Germinal center (tissue), 1 donor: ENCODE results near the gene CCL17.

Experiments used
- DNase-seq: peaks from one replicate; pipeline ENCODE4 v3.0.0; 2012; ENCODE audit warnings: mixed read lengths, low spot score

Gene CCL17

GRCh38 chr16:57377080-57377841 lies 27.3 kb upstream of the CCL17 start:
- peak; percentile 74 for DNase-seq

DNA sequence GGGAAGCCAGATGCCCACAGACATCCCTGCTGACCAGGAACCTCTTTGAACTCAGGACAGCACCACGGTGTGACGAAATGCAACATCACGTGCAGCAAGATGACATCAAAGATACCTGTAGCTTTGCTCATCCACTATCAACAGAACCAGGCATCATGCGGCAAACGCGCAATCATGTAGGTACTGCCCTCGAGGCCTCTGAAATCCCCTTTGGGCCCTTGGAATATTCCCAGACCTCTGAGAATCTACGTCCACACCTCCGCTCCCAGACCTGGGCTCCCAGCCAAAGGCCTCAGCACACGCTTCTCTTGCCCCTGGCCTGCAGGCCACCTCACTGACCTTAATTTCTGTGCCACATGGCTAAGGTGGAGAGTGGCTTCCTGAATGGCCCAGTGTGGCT lies 25.0 kb upstream of the CCL17 start:
- DNase-seq = no peak

- no peak for DNase-seq
These were observed 23.7 kb upstream of the CCL17 start for GRCh38 chr16:57380671-57381462.

GRCh38 chr16:57381791-57382534 lies 22.6 kb upstream of the CCL17 start:
- no peak for DNase-seq

DNA sequence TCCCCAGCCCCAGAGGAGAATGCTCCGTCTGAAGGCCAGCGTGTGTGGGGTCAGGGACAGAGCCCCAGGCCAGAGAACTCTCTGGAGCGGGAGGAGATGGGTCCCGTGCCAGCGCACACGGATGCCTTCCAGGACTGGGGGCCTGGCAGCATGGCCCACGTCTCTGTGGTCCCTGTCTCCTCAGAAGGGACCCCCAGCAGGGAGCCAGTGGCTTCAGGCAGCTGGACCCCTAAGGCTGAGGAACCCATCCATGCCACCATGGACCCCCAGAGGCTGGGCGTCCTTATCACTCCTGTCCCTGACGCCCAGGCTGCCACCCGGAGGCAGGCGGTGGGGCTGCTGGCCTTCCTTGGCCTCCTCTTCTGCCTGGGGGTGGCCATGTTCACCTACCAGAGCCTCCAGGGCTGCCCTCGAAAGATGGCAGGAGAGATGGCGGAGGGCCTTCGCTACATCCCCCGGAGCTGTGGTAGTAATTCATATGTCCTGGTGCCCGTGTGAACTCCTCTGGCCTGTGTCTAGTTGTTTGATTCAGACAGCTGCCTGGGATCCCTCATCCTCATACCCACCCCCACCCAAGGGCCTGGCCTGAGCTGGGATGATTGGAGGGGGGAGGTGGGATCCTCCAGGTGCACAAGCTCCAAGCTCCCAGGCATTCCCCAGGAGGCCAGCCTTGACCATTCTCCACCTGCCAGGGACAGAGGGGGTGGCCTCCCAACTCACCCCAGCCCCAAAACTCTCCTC lies 21.9 kb upstream of the CCL17 start:
- no peak for DNase-seq

DNA sequence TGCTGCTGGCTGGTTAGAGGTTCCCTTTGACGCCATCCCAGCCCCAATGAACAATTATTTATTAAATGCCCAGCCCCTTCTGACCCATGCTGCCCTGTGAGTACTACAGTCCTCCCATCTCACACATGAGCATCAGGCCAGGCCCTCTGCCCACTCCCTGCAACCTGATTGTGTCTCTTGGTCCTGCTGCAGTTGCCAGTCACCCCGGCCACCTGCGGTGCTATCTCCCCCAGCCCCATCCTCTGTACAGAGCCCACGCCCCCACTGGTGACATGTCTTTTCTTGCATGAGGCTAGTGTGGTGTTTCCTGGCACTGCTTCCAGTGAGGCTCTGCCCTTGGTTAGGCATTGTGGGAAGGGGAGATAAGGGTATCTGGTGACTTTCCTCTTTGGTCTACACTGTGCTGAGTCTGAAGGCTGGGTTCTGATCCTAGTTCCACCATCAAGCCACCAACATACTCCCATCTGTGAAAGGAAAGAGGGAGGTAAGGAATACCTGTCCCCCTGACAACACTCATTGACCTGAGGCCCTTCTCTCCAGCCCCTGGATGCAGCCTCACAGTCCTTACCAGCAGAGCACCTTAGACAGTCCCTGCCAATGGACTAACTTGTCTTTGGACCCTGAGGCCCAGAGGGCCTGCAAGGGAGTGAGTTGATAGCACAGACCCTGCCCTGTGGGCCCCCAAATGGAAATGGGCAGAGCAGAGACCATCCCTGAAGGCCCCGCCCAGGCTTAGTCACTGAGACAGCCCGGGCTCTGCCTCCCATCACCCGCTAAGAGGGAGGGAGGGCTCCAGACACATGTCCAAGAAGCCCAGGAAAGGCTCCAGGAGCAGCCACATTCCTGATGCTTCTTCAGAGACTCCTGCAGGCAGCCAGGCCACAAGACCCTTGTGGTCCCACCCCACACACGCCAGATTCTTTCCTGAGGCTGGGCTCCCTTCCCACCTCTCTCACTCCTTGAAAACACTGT lies 21.0 kb upstream of the CCL17 start:
- no peak for DNase-seq

GRCh38 chr16:57384248-57385070 lies 20.1 kb upstream of the CCL17 start:
- DNase-seq = peak; percentile 49

GRCh38 chr16:57385083-57385482 lies 19.5 kb upstream of the CCL17 start:
- no peak for DNase-seq

GRCh38 chr16:57386381-57386951 lies 18.1 kb upstream of the CCL17 start:
- no peak for DNase-seq

DNA sequence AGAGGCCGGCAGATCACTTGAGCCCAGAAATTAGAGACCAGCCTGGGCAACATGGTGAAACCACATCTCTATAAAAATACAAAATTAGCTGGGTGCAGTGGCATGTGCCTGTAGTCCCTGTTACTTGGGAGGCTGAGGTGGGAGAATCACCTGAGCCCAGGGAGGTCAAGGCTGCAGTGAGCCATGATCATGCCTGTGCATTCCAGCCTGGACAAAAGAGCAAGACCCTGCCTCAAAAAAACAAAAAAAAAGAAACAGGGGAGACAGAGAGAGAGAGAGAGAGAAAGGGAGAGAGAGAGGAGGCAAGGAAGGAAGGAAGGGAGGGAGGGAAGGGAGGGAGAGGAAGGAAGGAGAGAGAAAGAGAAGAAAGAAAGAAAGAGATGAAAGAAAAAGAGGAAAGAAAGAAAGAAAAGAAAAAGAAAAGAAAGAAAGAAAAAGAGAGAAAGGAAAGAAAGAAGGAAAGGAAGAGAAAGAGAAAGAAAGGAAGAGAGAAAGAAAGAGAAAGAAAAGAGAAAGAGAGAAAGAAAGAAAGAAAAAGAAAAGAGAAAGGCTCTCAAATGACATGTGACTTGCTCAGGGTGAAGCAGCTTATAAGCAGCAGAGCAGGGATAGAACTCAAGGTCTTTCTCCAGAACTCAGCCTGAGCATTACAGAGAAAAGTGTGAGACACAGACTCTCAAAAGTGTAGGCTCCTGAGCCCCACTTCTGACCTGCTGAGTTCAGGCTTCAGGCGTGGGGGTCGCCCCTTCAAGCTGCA lies 16.8 kb upstream of the CCL17 start:
- DNase-seq = no peak

DNA sequence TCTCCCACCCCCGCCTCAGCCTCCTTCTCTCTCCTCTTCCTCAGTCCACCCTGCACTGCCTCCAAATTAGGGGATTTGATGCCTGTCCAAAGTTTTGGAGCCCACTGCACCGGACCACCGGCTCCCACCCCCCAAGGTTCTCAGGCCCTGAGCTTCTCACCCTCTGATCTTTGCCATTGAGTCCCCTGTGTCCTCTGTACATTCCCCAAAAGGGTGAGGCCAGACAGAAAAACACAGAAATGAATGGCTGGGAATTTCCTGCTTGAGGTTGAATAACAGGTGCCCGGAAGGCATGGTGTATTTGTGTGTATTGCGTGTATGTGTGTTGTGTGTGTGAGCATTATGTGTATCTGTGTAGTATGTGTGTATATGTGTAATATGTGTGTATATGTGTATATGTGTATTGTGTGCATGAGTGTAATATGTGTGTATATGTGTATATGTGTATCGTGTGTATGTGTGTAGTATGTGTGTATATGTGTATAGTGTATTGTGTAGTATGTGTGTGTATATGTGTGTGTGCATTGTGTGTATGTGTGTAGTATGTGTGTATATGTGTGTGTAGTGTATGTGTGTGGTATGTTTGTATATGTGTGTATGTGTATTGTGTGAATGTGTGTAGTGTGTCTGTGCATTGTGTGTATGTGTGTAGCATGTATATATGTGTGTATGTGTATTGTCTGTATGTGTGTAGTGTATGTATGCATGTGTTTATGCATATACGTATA lies 16.0 kb upstream of the CCL17 start:
- no peak for DNase-seq

GRCh38 chr16:57389087-57389468 lies 15.5 kb upstream of the CCL17 start:
- no peak for DNase-seq

GRCh38 chr16:57390636-57391295 lies 13.8 kb upstream of the CCL17 start:
- DNase-seq = no peak

DNA sequence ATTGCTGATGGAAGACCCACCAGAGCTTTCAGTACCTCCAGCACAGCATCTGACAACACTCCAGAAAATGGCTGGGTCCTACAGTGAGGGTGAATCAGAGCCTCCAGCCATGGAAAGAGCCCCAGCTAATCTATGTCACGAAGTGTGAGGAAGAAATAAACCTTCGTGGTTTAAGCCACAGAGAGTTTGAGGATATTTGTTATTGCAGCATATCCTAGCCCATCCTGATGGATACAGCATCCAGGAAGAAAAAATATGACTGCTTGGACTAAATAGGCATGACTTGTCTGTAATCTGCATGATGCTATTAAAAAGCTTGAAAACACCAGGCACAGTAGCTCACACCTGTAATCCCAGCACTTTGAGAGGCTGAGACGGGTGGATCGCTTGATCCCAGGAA lies 13.3 kb upstream of the CCL17 start:
- DNase-seq = no peak

- DNase-seq = no peak
These were observed 12.9 kb upstream of the CCL17 start for GRCh38 chr16:57391708-57392107.

- DNase-seq = no peak
These were observed 11.9 kb upstream of the CCL17 start for GRCh38 chr16:57392694-57393093.

- no peak for DNase-seq
These were observed 10.1 kb upstream of the CCL17 start for GRCh38 chr16:57394444-57394843.

DNA sequence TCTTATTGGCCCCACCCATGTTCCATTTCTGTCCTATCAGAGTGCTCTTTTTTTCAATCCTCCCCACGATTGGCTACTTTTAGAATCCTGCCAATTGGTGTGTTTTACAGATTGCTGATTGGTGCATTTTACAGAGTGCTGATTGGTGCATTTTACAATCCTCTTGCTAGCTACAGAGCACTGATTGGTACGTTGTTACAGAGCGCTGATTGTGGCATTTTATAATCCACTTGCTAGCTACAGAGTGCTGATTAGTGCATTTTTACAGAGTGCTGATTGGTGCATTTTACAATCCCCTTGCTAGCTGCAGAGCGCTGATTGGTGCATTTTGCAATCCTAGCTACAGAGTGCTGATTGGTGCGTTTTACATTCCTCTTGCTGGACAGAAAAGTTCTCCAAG lies 9.5 kb upstream of the CCL17 start:
- DNase-seq = no peak
